DMS153 (cell line): ENCODE data around the gene MED4.
"Not testable (repeated sequence)": the region's sequence is repeated elsewhere in the genome, so short reads cannot be mapped to it uniquely, and the experiment has no call there.

ENCODE experiments used
- DNase-seq: peaks from one replicate; lab custom pipeline; 2025; lab: John Stamatoyannopoulos, UW

Gene MED4

DNA sequence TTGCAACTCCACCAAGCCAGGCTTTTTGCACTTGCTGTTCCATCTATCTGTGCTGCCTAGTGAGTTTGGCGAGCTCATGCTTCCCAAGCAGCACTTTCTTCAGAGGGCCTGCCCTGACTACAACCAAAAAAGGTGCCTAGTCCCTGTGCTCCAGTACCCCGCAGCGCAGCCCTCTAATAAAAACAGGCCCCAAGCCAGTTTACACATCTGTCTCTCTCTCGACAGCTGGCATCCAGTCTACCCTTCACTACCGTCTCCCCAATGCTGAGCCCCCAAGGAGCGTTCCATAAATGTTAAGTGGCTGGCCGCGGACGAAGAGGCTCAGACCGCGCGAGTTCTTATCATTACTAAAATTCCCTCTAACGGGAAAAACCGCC is 512 bp downstream of the MED4 start:
- DNase-seq: no peak

GRCh38 chr13:48093588-48093987 is 1.3 kb downstream of the MED4 start:
- DNase-seq: no peak

DNA sequence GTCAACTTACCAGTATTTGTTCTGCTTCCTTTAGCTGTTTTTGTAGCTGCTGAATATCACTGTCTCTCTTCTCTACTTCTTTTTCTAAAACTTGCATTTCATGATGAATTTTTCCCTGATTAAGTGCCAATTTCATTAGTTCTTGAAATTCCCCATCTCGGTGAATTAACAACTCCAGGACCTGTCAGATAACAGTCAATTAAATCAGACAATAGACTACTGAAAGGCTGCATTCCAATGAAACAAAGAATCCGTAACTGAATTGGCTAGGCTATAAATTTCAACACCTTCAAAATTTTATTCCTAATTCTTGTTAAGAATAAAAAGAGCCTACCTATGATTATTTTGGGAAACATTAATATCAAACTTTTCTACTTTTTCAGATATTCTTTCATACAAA is 8.6 kb downstream of the MED4 start:
- no peak for DNase-seq

GRCh38 chr13:48081739-48082138 is 13.2 kb downstream of the MED4 start:
- DNase-seq: no peak

DNA sequence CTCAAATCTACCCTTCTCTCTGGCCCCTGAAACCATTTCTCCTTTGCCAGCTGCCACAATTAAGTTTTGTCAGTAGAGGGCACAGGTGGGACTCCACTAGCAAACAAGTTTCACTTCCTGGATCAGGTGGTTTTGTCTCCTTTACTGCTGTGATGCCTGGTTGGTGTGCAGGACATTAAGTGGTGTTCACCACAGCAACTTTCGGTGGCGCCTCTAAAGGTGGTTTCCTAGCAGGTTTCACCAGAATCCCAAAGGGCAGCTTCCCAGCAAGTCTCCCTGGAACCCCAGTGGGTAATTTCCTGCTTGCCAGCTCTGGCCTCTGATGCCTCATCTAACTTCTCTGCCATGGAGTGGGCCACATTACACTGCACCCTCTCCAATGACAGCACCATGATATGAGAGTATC is 16.6 kb downstream of the MED4 start:
- no peak for DNase-seq

GRCh38 chr13:48074006-48074405 is 20.9 kb downstream of the MED4 start:
- DNase-seq: no peak

- DNase-seq: no peak
Measured at GRCh38 chr13:48072787-48073186, 22.1 kb downstream of the MED4 start.

DNA sequence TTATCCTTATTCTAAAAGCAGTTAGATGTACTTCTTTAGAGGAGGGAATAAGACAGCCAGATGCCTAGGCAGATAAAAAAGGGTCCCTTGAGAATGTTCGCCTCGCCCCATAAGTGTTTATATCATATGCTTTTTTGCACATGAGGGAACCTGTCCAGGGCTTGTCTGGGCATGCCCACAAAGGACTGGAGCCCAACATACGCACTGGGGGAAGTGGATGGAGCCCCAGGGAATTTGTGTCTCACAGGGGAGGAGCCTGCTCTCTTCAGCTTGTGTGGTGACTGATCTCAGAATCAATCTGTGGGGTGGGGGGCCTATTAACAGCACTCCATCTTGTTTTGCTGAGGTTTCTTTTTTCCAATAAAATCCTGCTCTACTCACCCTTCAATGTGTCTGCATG is 22.6 kb downstream of the MED4 start:
- DNase-seq: no peak

- no peak for DNase-seq
Measured at GRCh38 chr13:48070942-48071341, 24.0 kb downstream of the MED4 start.

DNA sequence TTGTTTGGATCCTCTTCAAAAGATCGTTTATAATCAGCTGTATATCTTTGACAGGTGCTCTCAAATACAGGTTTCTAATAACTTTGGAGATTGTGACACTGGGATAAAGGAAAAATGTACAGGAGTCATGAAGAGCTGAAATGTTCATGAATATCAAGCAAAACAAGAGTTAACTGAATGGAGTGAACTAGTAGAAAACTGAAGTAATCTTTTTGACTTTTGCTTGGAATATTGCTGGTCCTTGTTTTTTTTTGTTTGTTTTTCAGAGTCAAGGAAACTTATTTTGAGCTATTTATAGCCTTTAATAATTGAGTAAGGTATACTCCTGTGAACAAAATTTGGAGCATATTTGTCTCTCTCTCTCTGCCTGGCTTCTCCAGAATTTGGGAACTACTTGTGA is 25.3 kb downstream of the MED4 start:
- no peak for DNase-seq

- DNase-seq: no peak
Measured at GRCh38 chr13:48068952-48069351, 26.0 kb downstream of the MED4 start.

- no peak for DNase-seq
Measured at GRCh38 chr13:48068036-48068435, 26.9 kb downstream of the MED4 start.

GRCh38 chr13:48066310-48066989 is 28.5 kb downstream of the MED4 start:
- DNase-seq: no peak

DNA sequence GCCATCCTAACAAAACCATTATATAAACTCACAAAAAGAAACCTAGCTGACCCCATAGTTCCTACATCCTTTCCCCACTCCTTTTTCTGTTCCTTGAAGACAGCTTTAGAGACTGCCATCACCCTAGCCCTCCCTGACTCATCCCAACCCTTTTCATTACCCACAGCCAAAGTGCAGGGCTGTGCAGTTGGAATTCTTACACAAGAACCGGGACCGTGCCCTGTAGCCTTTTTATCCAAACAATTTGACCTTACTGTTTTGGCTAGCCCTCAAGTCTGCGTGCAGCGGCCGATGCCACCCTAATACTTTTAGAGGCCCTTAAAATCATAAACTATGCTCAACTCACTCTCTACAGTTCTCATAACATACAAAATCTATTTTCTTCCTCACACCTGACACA is 35.0 kb downstream of the MED4 start:
- DNase-seq: not testable (repeated sequence)

DNA sequence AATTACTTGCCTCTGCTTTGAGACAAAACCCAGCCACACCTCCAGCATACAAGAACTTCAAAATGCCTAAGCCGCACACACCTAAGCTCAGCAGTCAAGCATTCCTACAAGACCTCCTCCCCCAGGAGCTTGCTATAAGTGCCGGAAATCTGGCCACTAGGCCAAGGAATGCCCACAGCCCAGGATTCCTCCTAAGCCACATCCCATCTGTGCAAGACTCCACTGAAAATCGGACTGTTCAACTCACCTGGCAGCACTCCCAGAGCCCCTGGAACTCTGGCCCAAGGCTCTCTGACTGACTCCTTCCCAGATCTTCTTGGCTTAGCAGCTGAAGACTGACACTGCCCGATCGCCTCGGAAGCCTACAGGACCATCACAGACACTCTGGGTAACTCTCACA is 36.4 kb downstream of the MED4 start:
- DNase-seq: not testable (repeated sequence)

GRCh38 chr13:48055712-48056111 is 39.2 kb downstream of the MED4 start:
- DNase-seq: no peak

GRCh38 chr13:48054601-48055000 is 40.3 kb downstream of the MED4 start:
- DNase-seq: no peak

DNA sequence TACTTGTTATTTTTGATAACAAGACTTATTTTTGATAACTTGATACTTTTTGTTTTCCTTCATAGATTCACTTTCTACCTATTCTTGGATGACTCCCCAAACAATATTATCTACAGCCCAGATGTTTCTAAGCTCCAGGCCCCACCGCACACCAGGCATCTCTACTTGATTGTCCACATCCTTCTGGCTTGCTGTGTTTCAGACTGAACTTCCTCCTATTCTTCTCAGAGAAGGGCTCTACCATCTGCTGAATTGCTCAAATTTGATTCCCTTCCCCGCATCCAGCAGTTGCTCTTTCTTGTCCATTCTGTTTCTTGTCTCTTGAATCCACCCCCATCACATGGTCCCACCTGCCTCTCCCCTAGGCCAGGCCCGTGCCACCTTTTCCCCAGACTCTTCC is 44.4 kb downstream of the MED4 start:
- DNase-seq: no peak

- DNase-seq: no peak
Measured at GRCh38 chr13:48043789-48044503, 51.0 kb downstream of the MED4 start.

DNA sequence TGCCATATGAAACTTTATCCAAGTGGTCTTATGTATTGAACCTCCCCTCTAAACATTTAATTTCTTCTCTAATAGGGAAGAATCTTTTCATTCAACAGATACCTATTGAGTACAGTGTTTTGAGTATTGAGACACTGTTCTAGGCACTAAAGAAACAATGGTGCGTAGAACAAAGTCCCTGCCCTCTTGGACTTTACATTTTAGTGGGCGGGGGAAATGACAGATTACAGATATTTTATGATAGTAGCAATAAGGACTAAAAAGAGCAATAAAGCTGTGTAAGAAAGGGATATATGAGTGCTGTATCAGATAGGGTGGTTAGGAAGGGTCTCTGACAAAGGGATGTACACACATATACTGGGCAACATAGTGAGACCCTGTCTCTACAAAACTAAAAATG is 52.0 kb downstream of the MED4 start:
- DNase-seq: no peak

DNA sequence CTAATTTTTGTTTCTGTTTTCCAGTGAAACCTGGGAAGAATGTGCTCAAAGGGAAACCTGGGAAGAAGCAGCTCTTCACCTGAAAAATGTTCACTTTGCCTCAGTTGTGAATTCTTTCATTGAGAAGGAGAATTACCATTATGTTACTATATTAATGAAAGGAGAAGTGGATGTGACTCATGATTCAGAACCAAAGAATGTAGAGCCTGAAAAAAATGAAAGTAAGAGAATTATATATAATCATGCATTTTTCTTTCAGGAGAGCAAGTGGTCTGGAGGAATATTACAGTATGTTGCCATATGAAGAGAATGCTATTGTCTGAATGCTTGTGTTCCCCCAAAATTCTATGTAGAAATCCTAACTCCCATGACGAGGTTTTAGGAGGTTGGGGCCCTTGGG is 54.0 kb downstream of the MED4 start:
- DNase-seq: no peak

GRCh38 chr13:48040049-48040448 is 54.9 kb downstream of the MED4 start:
- no peak for DNase-seq

GRCh38 chr13:48038761-48039160 is 56.1 kb downstream of the MED4 start:
- no peak for DNase-seq
